HG02852 (cell line): ENCODE results near the gene NPC1.
"Not testable (repeated sequence)": the region's sequence is repeated elsewhere in the genome, so short reads cannot be mapped to it uniquely, and the experiment has no call there.

Experiments
- ATAC-seq: cut with Tn5 transposase; IDR thresholded peaks from one replicate; pipeline ENCODE4 v1.9.1; 2021; ENCODE audit warnings: mild to moderate bottlenecking, moderate library complexity; ENCODE audit not compliant: unreplicated experiment

Gene NPC1

GRCh38 chr18:23494992-23495391 lies 91.3 kb downstream of the NPC1 start:
- ATAC-seq: no peak

GRCh38 chr18:23493654-23494053 lies 92.7 kb downstream of the NPC1 start:
- no peak for ATAC-seq

GRCh38 chr18:23489586-23489985 lies 96.7 kb downstream of the NPC1 start:
- ATAC-seq: not testable (repeated sequence)

DNA sequence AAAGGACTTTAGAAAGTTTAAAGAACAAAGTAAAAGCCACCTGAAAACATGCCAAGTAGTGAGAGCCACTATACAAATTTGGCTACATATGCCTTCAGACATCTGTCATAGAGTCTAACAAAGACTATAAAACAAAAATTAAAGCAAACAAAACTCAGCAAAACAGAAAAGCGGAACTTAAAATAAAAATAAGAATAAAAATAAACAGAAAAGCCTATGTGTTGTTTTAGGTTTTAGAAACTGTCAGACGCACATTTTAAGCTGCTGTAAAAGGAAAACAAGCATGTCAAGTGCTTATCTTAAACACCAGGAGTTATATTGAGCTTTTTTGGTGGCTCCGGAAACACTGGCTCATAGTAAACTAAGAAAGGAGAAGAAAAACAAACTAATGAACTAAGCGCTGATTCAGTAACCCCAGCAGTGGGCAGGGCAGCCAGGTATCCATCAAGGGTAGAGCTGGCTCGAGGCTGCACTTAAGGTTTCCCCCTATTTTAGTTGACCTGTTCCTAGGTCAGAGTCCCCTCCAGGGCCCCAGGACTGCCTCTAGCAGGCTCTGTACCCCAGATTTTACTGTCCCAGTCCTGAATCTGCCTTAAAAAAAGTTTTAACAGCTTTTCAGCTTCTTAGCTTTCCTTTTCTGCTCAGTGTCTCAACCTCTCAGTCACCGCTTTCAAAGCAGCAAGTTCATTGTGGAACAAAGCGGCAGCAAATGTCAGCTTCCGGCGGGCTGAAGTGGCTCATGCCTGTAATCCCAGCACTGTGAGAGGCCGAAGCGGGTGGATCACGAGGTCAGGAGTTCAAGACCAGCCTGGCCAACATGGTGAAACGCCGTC lies 98.4 kb downstream of the NPC1 start:
- ATAC-seq: peak; percentile 73

DNA sequence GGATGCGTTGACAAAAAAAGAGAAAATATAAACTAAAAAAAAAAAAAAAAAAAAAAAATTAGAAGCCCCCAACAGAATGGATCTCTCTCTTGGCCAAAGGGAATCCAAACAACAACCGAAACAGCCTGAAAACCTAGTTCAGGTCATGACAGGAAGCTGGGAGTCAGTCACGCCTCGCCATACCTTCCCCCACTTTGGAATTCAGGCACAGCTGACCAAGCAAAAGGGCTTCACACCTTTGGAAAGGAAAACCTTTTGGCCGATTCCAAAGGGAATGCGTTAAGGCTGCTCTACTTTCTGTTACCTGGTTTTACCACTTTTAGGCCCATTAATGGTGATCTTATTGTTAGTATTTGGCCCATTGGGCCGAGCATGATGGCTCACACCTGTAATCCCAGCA lies 100.9 kb downstream of the NPC1 start:
- ATAC-seq: no peak

DNA sequence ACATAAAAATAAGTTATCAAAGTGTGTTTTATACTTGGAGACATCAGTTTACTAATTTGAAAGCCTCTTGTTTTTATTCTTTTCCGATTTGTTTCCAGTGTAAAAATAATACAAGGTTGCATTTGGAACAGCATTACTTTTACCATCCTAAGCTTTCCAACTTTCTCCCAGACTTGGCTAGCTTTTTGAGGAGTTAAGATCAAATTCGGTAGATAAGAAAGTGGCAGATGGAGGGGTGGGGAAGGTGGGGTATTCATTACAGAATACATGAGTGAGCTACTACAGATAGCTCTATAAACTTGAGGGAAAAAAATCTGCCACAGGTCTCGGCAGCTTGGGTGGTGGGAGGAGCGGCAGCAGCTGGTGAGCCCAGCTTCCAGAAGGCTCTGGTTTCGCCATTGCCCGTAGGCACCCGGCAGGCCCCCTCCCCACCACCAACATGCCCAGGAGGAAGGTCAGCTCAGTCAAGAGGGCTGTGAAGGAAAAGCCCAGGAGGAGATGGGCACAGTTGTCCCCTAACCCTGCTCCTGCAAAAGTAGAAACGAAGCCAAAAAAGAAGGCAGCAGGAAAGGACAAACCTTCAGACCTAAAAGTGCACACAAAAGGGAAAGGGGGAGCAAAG lies 101.6 kb downstream of the NPC1 start:
- no peak for ATAC-seq
